ENCODE results near the gene KIAA0825.

Gene KIAA0825

GRCh38 chr5:94508461-94509148, 109.8 kb downstream of the KIAA0825 start:
- peak in 1 of 2 experiments; percentile 25 for DNase-seq

- no peak for DNase-seq
Observed at GRCh38 chr5:94505327-94506068, 112.9 kb downstream of the KIAA0825 start.

DNA sequence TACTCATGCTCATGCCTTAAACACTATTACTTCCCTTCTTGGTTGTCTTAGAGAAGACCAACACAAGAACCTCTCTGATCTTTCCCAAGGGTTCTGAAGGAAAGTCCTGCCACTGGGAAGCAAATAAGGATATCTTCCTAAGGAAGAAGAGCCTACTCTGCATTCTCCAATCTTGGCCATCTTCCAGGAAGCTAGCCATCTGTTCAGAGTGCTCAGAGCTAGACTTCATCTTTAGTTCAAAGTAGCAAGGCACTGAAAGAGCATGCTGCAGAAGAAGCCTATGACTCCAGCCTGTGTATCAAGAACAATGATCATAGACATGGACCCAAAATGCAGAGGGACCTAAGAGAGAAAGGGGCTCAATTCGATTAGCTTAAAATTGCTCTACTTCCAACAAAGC, 114.7 kb downstream of the KIAA0825 start:
- DNase-seq: peak; percentile 19 to 64

DNA sequence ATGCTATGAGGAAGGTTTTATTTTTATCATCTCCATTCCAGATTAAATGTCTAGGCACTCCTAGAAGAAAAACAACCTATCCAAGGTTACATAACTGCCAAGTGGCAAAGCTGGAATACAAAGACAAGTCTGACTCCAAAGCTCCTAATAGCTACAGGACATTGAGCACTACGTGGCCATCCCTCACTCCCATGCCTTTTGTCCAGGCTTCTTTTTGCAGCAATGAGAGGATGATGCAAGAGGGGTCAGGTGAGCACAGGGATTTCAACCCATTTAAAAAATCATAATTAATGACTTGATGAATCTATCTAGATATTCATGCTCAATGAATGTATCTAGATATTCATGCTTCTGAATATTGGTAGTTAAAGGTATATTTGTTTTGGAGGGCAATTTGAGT, 117.0 kb downstream of the KIAA0825 start:
- DNase-seq: no peak

DNA sequence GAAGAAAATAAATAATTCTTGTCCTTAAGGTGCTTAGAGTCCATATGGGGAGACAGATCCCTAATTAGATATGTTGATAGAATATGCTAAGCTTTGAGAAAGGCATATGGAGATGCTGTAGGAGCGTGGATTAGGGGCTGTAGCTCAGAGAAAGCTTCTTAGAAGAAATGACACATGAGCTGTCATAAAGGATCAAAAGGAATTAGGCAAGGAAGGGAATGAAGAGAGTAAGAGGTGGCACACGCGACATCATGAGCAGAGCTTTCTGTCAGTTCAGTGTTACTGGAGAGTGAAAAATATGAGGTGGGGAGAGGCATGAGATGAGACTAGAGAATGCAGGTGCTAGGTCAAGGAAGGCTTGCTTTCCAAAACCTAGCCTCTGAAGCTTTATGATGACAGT, 118.6 kb downstream of the KIAA0825 start:
- DNase-seq: no peak

GRCh38 chr5:94498199-94498598, 120.2 kb downstream of the KIAA0825 start:
- no peak for DNase-seq

DNA sequence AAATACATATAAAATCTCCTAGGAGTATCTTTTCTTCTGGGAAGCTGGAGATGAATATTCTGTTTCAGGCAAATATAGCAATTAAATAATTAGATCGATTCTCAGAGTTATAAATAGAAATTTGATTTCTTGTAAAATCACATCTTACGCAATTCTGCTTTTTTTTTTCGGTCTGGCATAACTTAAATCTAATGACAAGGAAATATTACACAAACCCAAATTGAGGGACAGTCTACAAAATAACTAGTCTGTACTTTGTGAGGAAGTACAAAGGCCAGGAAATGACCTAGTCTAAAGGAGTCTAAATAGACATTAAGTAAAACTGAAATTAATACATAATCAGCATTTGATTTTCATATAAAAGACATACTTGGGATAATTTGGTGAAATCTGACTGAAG, 133.3 kb downstream of the KIAA0825 start:
- no peak for DNase-seq

DNA sequence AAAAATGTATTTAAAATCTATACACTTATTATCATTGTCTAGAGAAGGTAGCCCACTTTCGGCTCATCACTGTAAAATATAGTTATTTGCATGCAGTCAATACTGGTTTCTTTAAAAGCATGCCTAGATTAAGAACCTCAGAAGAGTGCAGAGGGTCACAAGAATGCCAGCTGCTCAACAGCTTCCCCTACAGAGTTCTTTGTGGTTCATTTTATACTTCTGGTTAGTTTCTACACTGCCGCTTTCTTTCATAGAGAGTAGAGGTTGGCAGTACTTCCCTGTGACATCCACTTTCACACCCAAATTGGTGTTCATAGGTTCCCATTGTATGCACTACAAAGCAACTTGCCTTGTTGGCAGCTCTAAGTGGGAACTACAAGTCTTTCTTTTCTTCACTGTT, 137.3 kb downstream of the KIAA0825 start:
- DNase-seq: no peak

DNA sequence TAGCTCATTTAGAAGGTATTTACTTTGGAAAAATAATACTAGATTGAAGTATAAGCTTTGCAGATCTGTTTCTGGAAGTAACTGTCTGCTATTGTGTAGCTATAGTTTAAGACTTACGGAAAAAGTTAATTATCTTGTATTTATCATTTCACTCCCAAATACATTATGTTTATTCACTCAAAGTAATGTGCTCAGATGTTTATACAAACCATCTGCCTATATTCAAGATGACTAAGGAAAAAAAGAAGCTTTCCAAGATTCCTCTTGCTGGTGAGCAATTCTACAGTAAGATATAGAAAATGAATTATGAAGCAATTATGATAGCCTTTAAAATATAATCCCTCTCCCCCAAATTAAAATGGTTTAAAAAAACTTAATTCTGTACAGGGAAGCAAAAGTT, 137.9 kb downstream of the KIAA0825 start:
- no peak for DNase-seq

- no peak for DNase-seq
Observed at GRCh38 chr5:94473936-94474335, 144.5 kb downstream of the KIAA0825 start.

DNA sequence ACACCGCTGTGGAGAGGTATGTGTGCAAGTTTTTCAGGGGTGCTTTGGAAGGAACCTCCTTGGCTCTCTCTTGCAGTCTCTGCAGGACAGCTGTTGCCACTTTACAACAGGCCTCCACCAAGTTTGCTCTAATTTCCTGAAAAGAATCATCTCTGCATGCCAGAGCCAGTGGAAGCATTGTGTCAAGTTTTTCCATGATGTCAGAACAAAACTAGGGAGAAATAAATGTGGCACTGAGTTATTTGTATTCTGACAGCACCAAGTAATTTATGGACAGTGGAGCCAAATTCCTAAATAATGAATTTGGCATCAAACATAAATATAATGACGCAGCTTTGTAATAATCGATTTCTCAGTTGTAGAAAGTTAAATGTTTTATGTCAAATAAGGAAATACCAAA, 146.9 kb downstream of the KIAA0825 start:
- DNase-seq: no peak

- no peak for DNase-seq
Observed at GRCh38 chr5:94470802-94471201, 147.6 kb downstream of the KIAA0825 start.

DNA sequence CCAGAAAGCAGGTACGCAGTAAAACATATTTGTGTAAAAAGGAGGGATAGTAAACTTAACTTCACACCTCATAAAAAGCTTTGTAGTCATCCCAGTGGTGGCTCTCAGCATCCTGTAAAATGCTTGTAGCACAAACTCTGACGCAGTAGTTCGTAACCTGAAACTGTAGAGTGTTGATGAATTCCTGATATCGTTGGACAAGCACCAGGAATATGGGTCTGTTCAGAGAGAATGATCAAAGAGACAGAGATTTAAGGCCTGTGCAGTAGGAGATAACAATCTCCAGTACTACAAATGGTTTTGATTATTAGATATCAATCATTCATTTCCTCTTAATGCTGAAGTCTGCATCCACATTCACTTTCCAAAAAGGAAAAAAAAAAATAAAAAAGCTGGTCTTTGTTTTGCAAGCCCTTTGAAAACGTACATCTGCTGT, 148.5 kb downstream of the KIAA0825 start:
- DNase-seq: no peak

DNA sequence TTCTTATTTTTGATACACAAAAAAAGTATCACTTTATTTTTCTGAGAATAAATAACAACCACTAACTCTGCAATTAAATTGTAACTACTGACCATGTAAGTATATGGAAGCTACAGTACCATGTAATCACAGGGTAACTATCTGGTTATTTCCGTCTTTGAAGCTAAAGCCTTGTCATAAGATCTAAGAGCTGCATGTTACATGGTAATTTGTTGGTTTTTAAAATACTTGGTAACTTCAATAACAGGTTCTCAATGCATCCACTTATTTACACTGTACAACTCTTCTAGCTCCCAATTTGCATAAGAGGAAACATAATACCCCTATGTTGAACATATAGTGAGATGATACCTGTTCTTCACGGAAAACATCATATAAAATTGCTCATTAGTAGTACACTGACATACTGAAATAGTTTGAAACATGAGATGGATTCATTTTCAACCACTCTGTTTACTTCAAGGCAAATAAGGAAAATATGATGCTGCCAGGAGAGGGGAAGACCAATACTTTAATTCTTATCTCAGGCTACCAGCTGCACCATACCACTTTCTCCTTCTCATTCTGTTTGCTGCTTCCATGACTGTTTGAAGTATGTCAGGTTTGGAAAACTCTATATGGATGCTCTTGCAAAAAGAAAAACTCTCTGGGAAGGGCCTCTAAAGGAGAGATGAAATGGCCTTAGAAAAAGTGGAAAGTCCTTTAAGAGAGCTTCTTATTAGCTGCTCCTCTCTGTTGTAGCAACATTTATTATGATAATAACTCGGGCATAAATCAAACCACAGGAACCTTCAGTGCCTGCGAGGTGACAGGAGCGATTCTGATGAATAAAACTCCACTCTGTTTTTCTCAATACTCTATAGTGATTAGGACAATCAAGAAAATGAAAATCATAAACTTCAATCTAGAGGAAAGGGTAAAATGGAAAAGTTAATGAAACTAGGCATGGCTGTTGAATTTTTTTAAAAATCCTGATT, 150.2 kb downstream of the KIAA0825 start:
- DNase-seq: no peak

DNA sequence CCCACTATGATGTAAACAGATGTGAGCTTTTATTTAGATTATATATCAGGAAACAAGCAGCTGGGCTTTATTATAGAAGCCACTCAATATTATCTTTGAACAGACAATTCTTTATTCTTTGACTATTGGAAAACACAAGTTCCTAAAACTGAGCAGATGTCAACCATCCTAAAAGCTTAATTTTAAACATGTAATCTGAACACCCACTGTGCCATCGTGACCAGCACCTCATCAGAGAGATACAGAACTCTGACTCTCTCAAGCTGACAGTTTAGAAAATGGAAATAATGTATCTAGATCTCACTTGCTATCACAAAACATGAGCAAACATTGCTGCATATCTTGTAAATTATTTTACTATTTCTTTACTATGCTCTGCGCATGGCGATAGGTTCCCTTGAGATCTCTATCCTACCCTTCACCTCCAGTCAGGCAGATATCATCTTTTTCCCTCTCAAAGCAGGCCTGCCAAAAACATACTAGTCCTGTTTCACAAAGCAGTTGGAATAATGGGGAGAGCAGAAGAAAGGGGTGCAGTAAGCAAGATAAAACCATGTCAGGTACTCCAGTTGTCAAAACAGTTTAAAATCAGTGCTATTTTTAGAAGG, 151.0 kb downstream of the KIAA0825 start:
- no peak for DNase-seq

DNA sequence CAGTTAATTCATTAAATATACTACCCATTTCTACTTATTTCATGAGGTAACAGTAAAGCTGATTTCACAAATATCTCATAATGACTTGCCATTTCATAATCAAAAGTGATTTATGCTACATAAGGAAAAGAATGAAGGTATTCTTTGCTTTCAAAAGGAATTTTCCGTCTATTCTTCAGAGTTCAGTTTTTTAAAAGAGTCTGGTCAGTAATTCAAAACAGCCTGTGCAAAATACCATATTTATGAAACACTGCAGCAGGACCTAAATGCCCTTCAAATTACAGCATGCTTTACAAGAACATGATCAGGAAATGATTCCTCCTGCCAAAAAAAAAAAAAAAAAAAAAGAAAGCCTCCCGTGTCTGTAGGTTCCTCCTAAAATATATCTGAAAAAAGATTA, 154.7 kb downstream of the KIAA0825 start:
- DNase-seq: no peak

DNA sequence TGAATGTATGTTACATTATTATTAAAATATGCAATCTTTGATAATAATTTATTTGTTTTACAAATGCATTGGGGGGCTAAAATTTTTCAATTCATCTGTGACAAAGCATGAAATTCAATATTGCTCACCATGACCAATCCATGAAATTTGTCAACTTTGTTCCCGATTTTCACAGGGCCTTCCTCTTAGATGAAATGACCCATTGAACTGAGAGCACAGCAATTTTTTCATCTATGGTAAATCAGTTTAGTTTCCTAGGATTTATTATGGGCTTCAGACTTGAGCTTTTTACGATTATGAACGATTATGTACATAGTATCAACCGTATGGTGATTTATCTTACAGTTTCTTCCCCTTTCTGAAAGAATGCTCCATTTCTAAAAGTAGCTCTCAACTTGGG, 157.3 kb downstream of the KIAA0825 start:
- no peak for DNase-seq

- no peak for DNase-seq
Observed at GRCh38 chr5:94459915-94460314, 158.5 kb downstream of the KIAA0825 start.

GRCh38 chr5:94457788-94458187, 160.6 kb downstream of the KIAA0825 start:
- no peak for DNase-seq

GRCh38 chr5:94445726-94446125, 172.7 kb downstream of the KIAA0825 start:
- DNase-seq: peak in 1 of 2 experiments; percentile 27

- no peak for DNase-seq
Observed at GRCh38 chr5:94442991-94443390, 175.4 kb downstream of the KIAA0825 start.

DNA sequence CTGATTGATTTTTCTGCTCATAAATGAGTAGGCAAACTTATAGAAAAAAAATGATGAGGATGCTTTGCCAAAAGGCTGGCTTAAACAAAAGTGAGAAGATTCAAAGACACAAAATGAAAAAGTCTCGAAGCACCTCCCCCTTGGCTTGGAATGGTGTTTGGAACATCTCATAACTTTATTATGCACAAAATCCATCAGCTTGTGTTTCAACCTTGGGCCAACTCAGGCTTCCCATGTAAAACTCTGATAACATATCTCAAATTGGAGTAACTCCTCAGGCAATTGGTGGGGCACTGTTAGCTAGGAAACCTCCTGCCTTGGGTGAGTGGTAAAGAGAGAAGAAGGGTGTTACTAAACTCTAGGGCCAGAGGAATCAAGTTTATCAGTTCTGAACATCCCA, 176.3 kb downstream of the KIAA0825 start:
- DNase-seq: no peak

DNA sequence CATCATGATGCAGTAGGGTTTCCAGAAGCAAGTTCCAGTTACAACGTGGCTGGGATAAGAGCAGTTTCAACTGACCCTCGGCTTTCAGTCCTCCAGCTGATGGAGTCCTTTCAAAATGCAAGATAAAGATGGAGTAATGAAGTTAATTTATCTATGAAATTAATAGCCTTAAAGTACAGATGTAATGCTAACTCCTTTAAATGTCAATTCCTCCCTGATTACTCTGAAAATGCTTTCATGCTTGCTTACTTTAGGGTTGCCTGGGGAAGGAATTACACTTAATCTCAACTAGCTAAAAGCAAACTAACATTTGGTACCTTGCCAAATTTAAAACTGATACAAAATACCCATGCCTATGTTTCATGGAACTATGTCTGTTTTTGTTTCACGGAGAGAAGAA, 178.4 kb downstream of the KIAA0825 start:
- no peak for DNase-seq
